ENCODE measurements around the gene TMEM106A. TPM values are rescaled to one million over a fixed set of nuclear protein-coding genes. Genes with fewer than 3 reads are reported as not detected.
A peak's percentile ranks its signal among the peaks of the same experiment; 100 is the strongest.
"Not testable (repeated sequence)": the region's sequence is repeated elsewhere in the genome, so short reads cannot be mapped to it uniquely, and the experiment has no call there.

TMEM106A gene
- total RNA-seq, 1 experiment from 2014 or later: 3.5 TPM

GRCh38 chr17:43203013-43203412, 8.7 kb upstream of the TMEM106A start:
- POLR2A ChIA-PET, CTCF ChIA-PET: not testable (repeated sequence)
- peaks cover 15 to 22% of the 10 kb centered on the region in 2 experiments for H3K36me3 ChIP-seq (ENCODE audit: control insufficient read depth in 1 of 2, insufficient read depth in 2 of 2, low read length in 2 of 2)

GRCh38 chr17:43210576-43210975, 1.1 kb upstream of the TMEM106A start:
- H3K27ac ChIP-seq (ENCODE audit: low read depth, low read length): peak overlapping the region; percentile 64; the same call in 1 of the 2 replicates
- TF ChIP-seq SRF (IDR thresholded peaks at IDR 0.05; ENCODE audit: low read depth) (no peak), POLR2A (IDR thresholded peaks at IDR 0.05; ENCODE audit: borderline replicate concordance, extremely low read depth, insufficient read depth, insufficient read length) (no peak), EZH2phosphoT487 (IDR thresholded peaks at IDR 0.05; ENCODE audit: borderline replicate concordance) (no peak), MAX (IDR thresholded peaks at IDR 0.05) (no peak), CBX3 (IDR thresholded peaks at IDR 0.05; ENCODE audit: low read depth) (no peak)
- intact Hi-C loops (cut with micrococcal nuclease): no loop called here
- H3K4me1 ChIP-seq (ENCODE audit: control insufficient read depth in 1 of 2, insufficient read depth in 2 of 2, low read length in 2 of 2): peaks cover 6 to 19% of the 10 kb centered on the region in 2 experiments; a peak in 2 of 4 replicates
- BruUV-seq (replicated peaks): no TSS peak
- ChIA-PET POLR2A (interaction anchor here (4.0 kb wide), 1 partner anchor 106 kb away, joined by 33 read pairs; no protein-coding TSS in a partner anchor), CTCF (no interaction called here), RAD21 (ENCODE audit: low non-redundant PET in 1 of 2, low total read pairs in 2 of 2, uncharacterized antibody in 2 of 2, unreplicated experiment in 2 of 2) (no interaction called here)
- H2AFZ ChIP-seq (ENCODE audit: low read depth, low read length, poor library complexity, severe bottlenecking): no peak overlapping the region
- no peaks in the 10 kb centered on the region for H3K79me2 ChIP-seq (ENCODE audit: insufficient read depth, low read length)
- no peaks in the 10 kb centered on the region for H3K9me2 ChIP-seq (ENCODE audit: insufficient read depth)
- H3K27me3 ChIP-seq (ENCODE audit: insufficient read depth, low read length): no peaks in the 10 kb centered on the region
- no peaks in the 10 kb centered on the region for H4K20me1 ChIP-seq (ENCODE audit: insufficient read depth)
- H3K4me3 ChIP-seq (replicated peaks in 1 of 2; ENCODE audit: low read depth in 1 of 2, low read length in 2 of 2): peak overlapping the region in 1 of 2 experiments; percentile 78
- DNase-seq (ENCODE audit: low read depth, low spot score) (no peak), ATAC-seq (no peak)
- peak overlapping the region; percentile 76 for H3K9ac ChIP-seq (ENCODE audit: low read length)
- peak overlapping the region; percentile 73 for H3K4me2 ChIP-seq (ENCODE audit: low read length)
- H3K9me3 ChIP-seq (ENCODE audit: control insufficient read depth in 1 of 2, insufficient read depth in 1 of 2, low read depth in 1 of 2, low read length in 2 of 2): no peaks in the 10 kb centered on the region
- no peaks in the 10 kb centered on the region for H3K36me3 ChIP-seq (ENCODE audit: control insufficient read depth in 1 of 2, insufficient read depth in 2 of 2, low read length in 2 of 2)

More at GRCh38 chr17:43203013-43203412, 8.7 kb upstream of the TMEM106A start:
- H3K79me2 ChIP-seq (ENCODE audit: insufficient read depth, low read length); H3K9me2 ChIP-seq (ENCODE audit: insufficient read depth); RAD21 ChIA-PET (ENCODE audit: low non-redundant PET in 1 of 2, low total read pairs in 2 of 2, uncharacterized antibody in 2 of 2, unreplicated experiment in 2 of 2); H2AFZ ChIP-seq (ENCODE audit: low read depth, low read length, poor library complexity, severe bottlenecking); H3K27me3 ChIP-seq (ENCODE audit: insufficient read depth, low read length); BruUV-seq (replicated peaks); H3K27ac ChIP-seq (ENCODE audit: low read depth, low read length); H3K4me3 ChIP-seq (replicated peaks in 1 of 2; ENCODE audit: low read depth in 1 of 2, low read length in 2 of 2); H3K9me3 ChIP-seq (ENCODE audit: control insufficient read depth in 1 of 2, insufficient read depth in 1 of 2, low read depth in 1 of 2, low read length in 2 of 2); ATAC-seq; H3K9ac ChIP-seq (ENCODE audit: low read length); intact Hi-C loops (cut with micrococcal nuclease); H4K20me1 ChIP-seq (ENCODE audit: insufficient read depth); H3K4me2 ChIP-seq (ENCODE audit: low read length); DNase-seq (ENCODE audit: low read depth, low spot score); H3K4me1 ChIP-seq (ENCODE audit: control insufficient read depth in 1 of 2, insufficient read depth in 2 of 2, low read length in 2 of 2): not testable (repeated sequence)

Measured in HCT116 (cell line).